Stomach smooth muscle (tissue), 2 donors: ENCODE measurements around the gene CDCA5.

Experiments used
- H3K27ac ChIP-seq: one replicate; pipeline ENCODE4 v1.7.0; 2013; ENCODE audit warnings: mild to moderate bottlenecking, low read length, inconsistent platforms
- H3K27me3 ChIP-seq, 2 donors: one replicate each; pipeline ENCODE4 v1.7.0; 2013; ENCODE audit warnings: low read length in 2 of 2; ENCODE audit not compliant: insufficient read depth in 2 of 2, control insufficient read depth in 1 of 2
- H3K36me3 ChIP-seq, 2 donors: one replicate each; pipeline ENCODE4 v1.7.0; 2013; ENCODE audit warnings: low read length in 2 of 2; ENCODE audit not compliant: control insufficient read depth in 2 of 2, insufficient read depth in 2 of 2
- H3K4me1 ChIP-seq: one replicate; pipeline ENCODE4 v1.7.0; 2013; ENCODE audit warnings: low read length; ENCODE audit not compliant: control insufficient read depth, insufficient read depth
- H3K4me3 ChIP-seq, 2 donors: one replicate each; pipeline ENCODE4 v1.7.0; 2013; ENCODE audit warnings: low read length in 2 of 2
- H3K9ac ChIP-seq, 2 donors: one replicate each; pipeline ENCODE4 v1.7.0; 2013; ENCODE audit warnings: low read length in 2 of 2, mild to moderate bottlenecking in 1 of 2
- H3K9me3 ChIP-seq, 2 donors: one replicate each; pipeline ENCODE4 v1.7.0; 2013; ENCODE audit warnings: low read length in 2 of 2; ENCODE audit not compliant: control insufficient read depth in 2 of 2
- donor health status: healthy.
- donor health status: Pancreatic carcinoma.

Gene CDCA5

DNA sequence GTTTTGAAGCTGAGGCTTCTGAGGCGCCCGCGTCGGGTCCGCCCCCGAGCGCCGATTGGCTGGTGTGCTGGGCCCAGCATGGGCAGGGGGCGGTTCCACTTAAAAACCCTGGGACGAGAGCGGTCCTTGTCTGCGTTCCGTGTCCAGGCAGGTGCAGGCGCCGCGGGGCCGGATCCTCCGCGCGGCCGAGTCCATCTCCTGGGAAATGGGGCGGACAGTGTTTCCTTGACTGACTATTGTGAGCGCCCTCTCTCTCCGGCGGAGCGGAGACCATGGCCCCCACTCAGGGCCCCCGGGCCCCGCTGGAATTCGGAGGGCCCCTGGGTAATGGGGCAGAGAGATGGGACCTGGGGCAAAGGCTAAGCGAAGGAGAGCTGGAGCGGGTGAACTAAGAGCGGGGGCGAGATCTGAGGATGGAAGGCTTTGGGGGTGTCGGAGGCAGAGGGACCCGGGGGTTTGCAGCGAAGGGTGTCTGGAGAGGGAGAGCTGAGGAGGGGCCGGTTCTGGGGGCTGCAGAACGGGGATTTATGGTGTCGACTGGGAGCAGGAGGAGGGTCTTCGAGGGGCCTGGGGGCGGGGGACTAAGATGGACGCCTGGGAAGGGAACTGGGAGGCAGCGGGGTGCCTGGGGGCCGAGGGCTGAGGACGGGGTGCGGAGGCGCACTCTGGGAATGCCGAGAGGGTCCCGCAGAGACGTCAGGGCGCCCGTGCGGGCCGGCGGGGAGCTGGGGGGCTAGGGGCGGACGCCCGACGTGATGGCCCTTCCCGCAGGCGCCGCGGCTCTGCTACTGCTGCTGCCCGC lies 28.1 kb upstream of the CDCA5 start, which contains the start of gene TM7SF2:
TM7SF2 (plus strand) TSS at position 129 of the 802 bp plus-strand sequence; CDS start at position 273, 144 bp downstream.
- Histone ChIP-seq H3K27me3 (no peaks in the 10 kb centered on the region), H3K27ac (peak within 1 kb of the TSS; percentile 53), H3K9ac (peak within 1 kb of the TSS; percentile 68 to 70), H3K36me3 (peaks cover 7 to 21% of the 10 kb centered on the region in 2 donors), H3K9me3 (no peaks in the 10 kb centered on the region), H3K4me3 (peak within 1 kb of the TSS; percentile 62 to 74), H3K4me1 (peaks cover 50% of the 10 kb centered on the region)

- Histone ChIP-seq H3K27me3 (no peaks in the 10 kb centered on the region), H3K9me3 (no peaks in the 10 kb centered on the region), H3K4me3 (peak overlapping the region; percentile 31 to 52), H3K27ac (peak overlapping the region; percentile 49), H3K36me3 (peaks cover 7 to 21% of the 10 kb centered on the region in 2 donors), H3K9ac (no peak overlapping the region), H3K4me1 (peaks cover 43% of the 10 kb centered on the region)
Observed at GRCh38 chr11:65111159-65111743, 27.4 kb upstream of the CDCA5 start.

DNA sequence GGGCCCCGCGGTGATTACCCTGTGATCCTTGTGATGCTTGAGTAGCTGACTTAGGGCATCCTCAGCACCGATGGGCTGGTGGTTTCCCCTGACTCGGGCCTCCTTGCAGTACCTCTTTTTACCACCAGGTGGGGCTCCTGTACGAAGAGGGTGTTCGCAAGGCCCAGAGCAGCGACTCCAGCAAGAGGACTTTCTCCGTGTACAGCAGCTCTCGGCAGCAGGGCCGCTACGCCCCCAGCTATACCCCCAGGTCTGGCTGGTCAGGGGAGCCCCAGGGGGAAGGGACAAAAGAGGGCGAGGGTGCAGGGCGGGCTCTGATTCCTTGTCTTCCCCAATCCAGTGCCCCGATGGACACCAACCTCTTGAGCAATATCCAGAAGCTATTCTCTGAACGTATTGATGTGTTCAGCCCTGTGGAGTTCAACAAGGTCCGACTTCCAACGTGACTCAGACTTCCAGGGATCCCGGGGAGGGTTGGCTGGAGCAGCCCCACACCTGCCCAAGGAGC lies 26.6 kb upstream of the CDCA5 start:
- Histone ChIP-seq H3K27ac (peak overlapping the region; percentile 49), H3K9ac (peak overlapping the region; percentile 33 to 36), H3K36me3 (peaks cover 7 to 20% of the 10 kb centered on the region in 2 donors), H3K27me3 (no peaks in the 10 kb centered on the region), H3K9me3 (no peaks in the 10 kb centered on the region), H3K4me3 (peak overlapping the region in 1 of 2 donors; percentile 22), H3K4me1 (peaks cover 34% of the 10 kb centered on the region)

DNA sequence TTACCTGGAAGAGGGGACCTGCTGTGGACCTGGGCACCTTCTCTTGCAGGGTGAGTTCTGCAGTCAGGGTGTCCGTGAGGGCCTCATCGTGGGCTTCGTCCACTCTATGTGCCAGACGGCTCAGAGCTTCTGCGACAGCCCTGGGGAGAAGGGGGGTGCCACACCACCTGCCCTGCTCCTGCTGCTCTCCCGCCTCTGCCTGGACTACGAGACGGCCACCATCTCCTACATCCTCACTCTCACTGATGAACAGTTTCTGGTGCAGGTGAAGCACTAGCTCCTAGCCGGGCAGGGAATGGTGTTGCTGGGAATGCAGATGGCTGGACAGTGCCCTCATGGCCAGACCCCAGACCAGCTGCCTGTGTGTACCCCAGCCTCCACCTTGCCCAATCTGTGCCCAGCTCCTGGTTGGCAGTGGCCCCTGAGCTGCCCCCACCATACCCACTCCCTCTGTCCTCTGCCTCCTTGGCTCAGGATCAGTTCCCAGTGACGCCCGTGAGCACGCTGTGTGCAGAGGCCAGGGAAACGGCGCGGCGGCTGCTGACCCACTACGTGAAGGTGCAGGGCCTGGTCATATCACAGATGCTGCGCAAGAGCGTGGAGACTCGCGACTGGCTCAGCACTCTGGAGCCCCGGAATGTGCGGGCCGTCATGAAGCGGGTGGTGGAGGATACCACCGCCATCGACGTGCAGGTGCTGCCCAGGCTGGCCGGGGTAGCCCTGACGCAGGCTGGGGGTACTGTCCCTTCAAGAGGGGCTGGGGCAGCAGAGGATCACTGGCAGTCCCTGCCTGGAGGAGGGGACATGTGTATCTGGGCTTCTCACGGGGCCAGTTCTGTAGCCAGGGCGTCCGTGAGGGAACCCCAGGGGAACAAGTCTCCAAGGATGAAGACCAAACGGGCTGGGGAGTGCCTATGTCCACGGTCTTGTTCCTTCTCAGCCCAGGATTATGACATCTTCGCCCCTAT lies 25.7 kb upstream of the CDCA5 start:
- Histone ChIP-seq H3K4me1 (peaks cover 34% of the 10 kb centered on the region), H3K9me3 (no peaks in the 10 kb centered on the region), H3K4me3 (no peak overlapping the region), H3K9ac (no peak overlapping the region), H3K36me3 (peaks cover 7 to 18% of the 10 kb centered on the region in 2 donors), H3K27me3 (no peaks in the 10 kb centered on the region), H3K27ac (no peak overlapping the region)

- Histone ChIP-seq H3K9me3 (no peaks in the 10 kb centered on the region), H3K27me3 (no peaks in the 10 kb centered on the region), H3K4me3 (no peak overlapping the region), H3K27ac (no peak overlapping the region), H3K9ac (no peak overlapping the region), H3K4me1 (peaks cover 33% of the 10 kb centered on the region), H3K36me3 (peaks cover 7 to 17% of the 10 kb centered on the region in 2 donors)
Observed at GRCh38 chr11:65108469-65109123, 24.8 kb upstream of the CDCA5 start.

GRCh38 chr11:65107751-65108468 lies 24.1 kb upstream of the CDCA5 start:
- H3K27ac ChIP-seq, result no peak overlapping the region
- H3K9me3 ChIP-seq, result no peaks in the 10 kb centered on the region
- peaks cover 7 to 17% of the 10 kb centered on the region in 2 donors for H3K36me3 ChIP-seq
- peaks cover 26% of the 10 kb centered on the region for H3K4me1 ChIP-seq
- no peak overlapping the region for H3K4me3 ChIP-seq
- no peaks in the 10 kb centered on the region for H3K27me3 ChIP-seq
- H3K9ac ChIP-seq, result no peak overlapping the region

- Histone ChIP-seq H3K4me3 (no peak overlapping the region), H3K9ac (no peak overlapping the region), H3K27me3 (no peaks in the 10 kb centered on the region), H3K36me3 (peaks cover 11 to 20% of the 10 kb centered on the region in 2 donors), H3K4me1 (peaks cover 21% of the 10 kb centered on the region), H3K9me3 (no peaks in the 10 kb centered on the region), H3K27ac (no peak overlapping the region)
Observed at GRCh38 chr11:65107078-65107477, 23.2 kb upstream of the CDCA5 start.

- no peaks in the 10 kb centered on the region for H3K27me3 ChIP-seq
- peaks cover 11 to 20% of the 10 kb centered on the region in 2 donors for H3K36me3 ChIP-seq
- no peaks in the 10 kb centered on the region for H3K9me3 ChIP-seq
- peaks cover 3% of the 10 kb centered on the region for H3K4me1 ChIP-seq
- H3K27ac ChIP-seq, result no peak overlapping the region
- no peak overlapping the region for H3K4me3 ChIP-seq
- no peak overlapping the region for H3K9ac ChIP-seq
Observed at GRCh38 chr11:65104628-65105027, 20.8 kb upstream of the CDCA5 start.

GRCh38 chr11:65103476-65103875 lies 19.6 kb upstream of the CDCA5 start:
- Histone ChIP-seq H3K4me1 (peaks cover 3% of the 10 kb centered on the region), H3K9ac (no peak overlapping the region), H3K27ac (no peak overlapping the region), H3K4me3 (no peak overlapping the region), H3K36me3 (peaks cover 5 to 12% of the 10 kb centered on the region in 2 donors), H3K27me3 (no peaks in the 10 kb centered on the region), H3K9me3 (no peaks in the 10 kb centered on the region)
